ENCODE results near the gene ATP2B1.

Gene ATP2B1

DNA sequence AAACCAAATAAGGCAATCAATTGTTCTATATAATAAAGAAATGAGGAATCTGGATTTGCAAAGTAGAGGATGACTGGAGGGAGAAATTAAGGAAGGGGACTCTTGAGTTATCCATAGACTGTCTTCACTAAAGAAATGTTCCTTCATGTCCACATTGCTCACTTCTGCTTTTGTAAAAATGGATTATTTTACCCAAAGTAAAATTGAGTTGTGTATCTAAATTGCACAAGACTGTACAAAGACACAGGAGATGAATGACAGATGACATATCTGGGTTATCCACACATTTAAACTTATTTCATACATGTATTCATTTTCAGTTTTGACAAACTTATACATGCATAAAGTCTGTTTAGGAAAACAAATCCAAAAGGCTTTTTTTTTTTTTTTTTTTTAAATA lies 11.3 kb downstream of the ATP2B1 start:
- in situ Hi-C loops (cut with HindIII; ENCODE audit: low pct_ligation_motif_present, low sequenced_read_pairs) = no loop called here
- H3K4me3 ChIP-seq (ENCODE audit: low read depth, low read length) = no peak overlapping the region
- TF ChIP-seq, protein P1, sequence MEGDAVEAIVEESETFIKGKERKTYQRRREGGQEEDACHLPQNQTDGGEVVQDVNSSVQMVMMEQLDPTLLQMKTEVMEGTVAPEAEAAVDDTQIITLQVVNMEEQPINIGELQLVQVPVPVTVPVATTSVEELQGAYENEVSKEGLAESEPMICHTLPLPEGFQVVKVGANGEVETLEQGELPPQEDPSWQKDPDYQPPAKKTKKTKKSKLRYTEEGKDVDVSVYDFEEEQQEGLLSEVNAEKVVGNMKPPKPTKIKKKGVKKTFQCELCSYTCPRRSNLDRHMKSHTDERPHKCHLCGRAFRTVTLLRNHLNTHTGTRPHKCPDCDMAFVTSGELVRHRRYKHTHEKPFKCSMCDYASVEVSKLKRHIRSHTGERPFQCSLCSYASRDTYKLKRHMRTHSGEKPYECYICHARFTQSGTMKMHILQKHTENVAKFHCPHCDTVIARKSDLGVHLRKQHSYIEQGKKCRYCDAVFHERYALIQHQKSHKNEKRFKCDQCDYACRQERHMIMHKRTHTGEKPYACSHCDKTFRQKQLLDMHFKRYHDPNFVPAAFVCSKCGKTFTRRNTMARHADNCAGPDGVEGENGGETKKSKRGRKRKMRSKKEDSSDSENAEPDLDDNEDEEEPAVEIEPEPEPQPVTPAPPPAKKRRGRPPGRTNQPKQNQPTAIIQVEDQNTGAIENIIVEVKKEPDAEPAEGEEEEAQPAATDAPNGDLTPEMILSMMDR (IDR thresholded peaks at IDR 0.05; ENCODE audit: low read depth, low read length, missing control alignments) = no peak
- H3K27ac ChIP-seq = no peak overlapping the region
- H3K36me3 ChIP-seq (replicated peaks) = no peaks in the 10 kb centered on the region
- no peak for DNase-seq
- no peaks in the 10 kb centered on the region for H3K27me3 ChIP-seq (replicated peaks)

- Histone ChIP-seq H3K36me3 (replicated peaks) (no peaks in the 10 kb centered on the region), H3K27me3 (replicated peaks) (no peaks in the 10 kb centered on the region), H3K27ac (no peak overlapping the region), H3K4me3 (ENCODE audit: low read depth, low read length) (no peak overlapping the region)
- DNase-seq = no peak
- in situ Hi-C loops (cut with HindIII; ENCODE audit: low pct_ligation_motif_present, low sequenced_read_pairs) = no loop called here
- TF ChIP-seq, protein P1 (IDR thresholded peaks at IDR 0.05; ENCODE audit: low read depth, low read length, missing control alignments) = no peak
Measured at GRCh38 chr12:89695830-89696229, 12.8 kb downstream of the ATP2B1 start.

GRCh38 chr12:89695100-89695499 lies 13.5 kb downstream of the ATP2B1 start:
- DNase-seq = peak; percentile 54
- no peaks in the 10 kb centered on the region for H3K27me3 ChIP-seq (replicated peaks)
- TF ChIP-seq, protein P1 (IDR thresholded peaks at IDR 0.05; ENCODE audit: low read depth, low read length, missing control alignments) = no peak
- no peaks in the 10 kb centered on the region for H3K36me3 ChIP-seq (replicated peaks)
- no peak overlapping the region for H3K4me3 ChIP-seq (ENCODE audit: low read depth, low read length)
- H3K27ac ChIP-seq = no peak overlapping the region
- in situ Hi-C loops (cut with HindIII; ENCODE audit: low pct_ligation_motif_present, low sequenced_read_pairs) = no loop called here

DNA sequence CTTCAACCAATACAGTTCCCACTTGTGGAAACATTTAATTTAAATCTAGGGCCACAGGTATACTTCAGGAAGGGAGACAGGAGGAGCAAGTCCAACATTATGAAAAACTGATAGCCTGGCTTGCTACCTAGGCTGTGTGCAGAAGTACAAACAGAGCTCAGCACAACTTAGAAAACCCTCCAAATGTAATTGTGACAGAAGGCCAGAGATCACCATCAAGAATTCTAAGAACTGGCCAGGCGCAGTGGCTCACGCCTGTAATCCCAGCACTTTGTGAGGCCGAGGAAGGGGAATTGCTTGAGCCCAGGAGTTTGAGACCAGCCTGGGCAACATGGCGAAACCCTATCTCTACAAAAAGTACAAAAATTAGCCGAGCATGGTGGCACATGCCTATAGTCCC lies 14.1 kb downstream of the ATP2B1 start:
- no peak overlapping the region for H3K4me3 ChIP-seq (ENCODE audit: low read depth, low read length)
- no peak for DNase-seq
- H3K36me3 ChIP-seq (replicated peaks) = no peaks in the 10 kb centered on the region
- H3K27ac ChIP-seq = no peak overlapping the region
- no peaks in the 10 kb centered on the region for H3K27me3 ChIP-seq (replicated peaks)
- in situ Hi-C loops (cut with HindIII; ENCODE audit: low pct_ligation_motif_present, low sequenced_read_pairs) = no loop called here
- TF ChIP-seq, protein P1 (IDR thresholded peaks at IDR 0.05; ENCODE audit: low read depth, low read length, missing control alignments) = no peak

DNA sequence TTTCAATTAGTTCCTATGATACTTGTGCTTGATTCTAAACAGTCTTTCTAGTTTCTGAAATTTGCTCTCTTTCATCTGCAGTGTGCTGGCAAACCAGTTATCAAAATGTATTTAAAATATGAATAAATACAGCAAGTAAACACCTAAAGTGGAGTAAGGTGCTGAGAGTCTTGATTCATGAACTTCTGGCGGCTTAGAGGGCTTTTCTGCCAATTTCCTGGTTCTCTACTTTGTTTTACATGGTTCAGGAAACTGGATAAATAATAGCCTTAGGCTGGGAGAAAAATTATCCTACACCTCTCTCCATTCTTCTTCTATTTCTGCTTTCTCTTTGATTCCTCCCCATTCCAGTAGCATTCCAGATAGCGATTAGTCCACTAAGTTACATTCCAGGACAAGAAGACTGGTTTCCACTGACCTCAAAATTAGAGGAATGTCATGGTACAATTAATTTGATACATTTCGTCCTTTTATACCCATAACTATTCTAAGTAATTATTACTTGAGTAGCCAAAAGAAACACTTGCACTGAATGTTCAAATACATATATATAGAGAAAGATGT lies 14.9 kb downstream of the ATP2B1 start:
- Histone ChIP-seq H3K4me3 (ENCODE audit: low read depth, low read length) (no peak overlapping the region), H3K36me3 (replicated peaks) (no peaks in the 10 kb centered on the region), H3K27ac (no peak overlapping the region), H3K27me3 (replicated peaks) (no peaks in the 10 kb centered on the region)
- in situ Hi-C loops (cut with HindIII; ENCODE audit: low pct_ligation_motif_present, low sequenced_read_pairs) = no loop called here
- TF ChIP-seq, protein P1 (IDR thresholded peaks at IDR 0.05; ENCODE audit: low read depth, low read length, missing control alignments) = no peak
- DNase-seq = no peak

DNA sequence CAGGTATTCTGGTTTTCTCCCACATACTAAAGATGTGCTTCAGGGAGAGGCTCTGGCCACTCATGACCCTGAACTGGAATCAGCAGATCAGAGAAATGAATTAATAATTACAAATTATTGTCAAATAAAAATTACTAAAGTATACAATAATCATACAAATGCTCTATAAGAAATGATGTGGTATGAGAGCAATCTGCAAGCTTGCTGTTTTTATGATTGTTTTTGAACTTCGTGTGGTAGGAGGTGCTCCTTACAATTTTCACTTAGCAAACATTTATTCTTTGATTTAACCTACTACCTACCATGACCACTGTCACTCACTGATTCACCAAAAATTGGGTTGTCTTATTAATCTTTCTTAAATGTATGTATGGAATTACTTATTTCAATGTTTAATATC lies 16.2 kb downstream of the ATP2B1 start:
- Histone ChIP-seq H3K27me3 (replicated peaks) (no peaks in the 10 kb centered on the region), H3K4me3 (ENCODE audit: low read depth, low read length) (no peak overlapping the region), H3K36me3 (replicated peaks) (no peaks in the 10 kb centered on the region), H3K27ac (no peak overlapping the region)
- no peak for DNase-seq
- in situ Hi-C loops (cut with HindIII; ENCODE audit: low pct_ligation_motif_present, low sequenced_read_pairs) = no loop called here
- TF ChIP-seq, protein P1 (IDR thresholded peaks at IDR 0.05; ENCODE audit: low read depth, low read length, missing control alignments) = no peak

Measured in brain microvascular endothelial cell (primary cell).